Measurements from ENCODE around the gene HSPA12B.

DNA sequence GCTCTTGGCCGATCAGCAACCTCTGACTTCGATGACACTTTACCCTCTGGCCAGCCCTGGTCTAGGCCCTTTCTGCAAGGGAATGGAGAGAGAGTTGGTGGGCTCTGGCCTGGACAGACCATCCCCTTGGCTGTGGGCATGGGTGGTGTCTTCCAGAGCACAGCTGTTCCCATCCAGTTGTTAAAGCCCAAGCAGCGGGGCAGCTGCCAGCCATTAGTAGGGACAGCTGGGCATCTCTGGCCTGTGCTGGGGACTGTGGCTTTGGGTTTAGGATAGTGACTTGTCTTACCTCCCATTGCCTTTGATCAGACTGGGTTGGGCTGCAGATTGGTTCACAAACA lies 66.4 kb downstream of the HSPA12B start:
- TF ChIP-seq, protein P1, sequence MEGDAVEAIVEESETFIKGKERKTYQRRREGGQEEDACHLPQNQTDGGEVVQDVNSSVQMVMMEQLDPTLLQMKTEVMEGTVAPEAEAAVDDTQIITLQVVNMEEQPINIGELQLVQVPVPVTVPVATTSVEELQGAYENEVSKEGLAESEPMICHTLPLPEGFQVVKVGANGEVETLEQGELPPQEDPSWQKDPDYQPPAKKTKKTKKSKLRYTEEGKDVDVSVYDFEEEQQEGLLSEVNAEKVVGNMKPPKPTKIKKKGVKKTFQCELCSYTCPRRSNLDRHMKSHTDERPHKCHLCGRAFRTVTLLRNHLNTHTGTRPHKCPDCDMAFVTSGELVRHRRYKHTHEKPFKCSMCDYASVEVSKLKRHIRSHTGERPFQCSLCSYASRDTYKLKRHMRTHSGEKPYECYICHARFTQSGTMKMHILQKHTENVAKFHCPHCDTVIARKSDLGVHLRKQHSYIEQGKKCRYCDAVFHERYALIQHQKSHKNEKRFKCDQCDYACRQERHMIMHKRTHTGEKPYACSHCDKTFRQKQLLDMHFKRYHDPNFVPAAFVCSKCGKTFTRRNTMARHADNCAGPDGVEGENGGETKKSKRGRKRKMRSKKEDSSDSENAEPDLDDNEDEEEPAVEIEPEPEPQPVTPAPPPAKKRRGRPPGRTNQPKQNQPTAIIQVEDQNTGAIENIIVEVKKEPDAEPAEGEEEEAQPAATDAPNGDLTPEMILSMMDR (IDR thresholded peaks at IDR 0.05; ENCODE audit: poor library complexity, severe bottlenecking), result no peak
- TF ChIP-seq EZH2 (IDR thresholded peaks at IDR 0.05; ENCODE audit: borderline replicate concordance, insufficient read depth, low read length, poor library complexity, severe bottlenecking) (no peak), POLR2AphosphoS5 (IDR thresholded peaks at IDR 0.05) (no peak), TAF1 (IDR thresholded peaks at IDR 0.05; ENCODE audit: low read depth) (no peak), EP300 (conservative IDR thresholded peaks at IDR 0.05; ENCODE audit: poor library complexity, severe bottlenecking) (no peak), RAD21 (conservative IDR thresholded peaks at IDR 0.05) (no peak)
- TF ChIP-seq, protein P2, sequence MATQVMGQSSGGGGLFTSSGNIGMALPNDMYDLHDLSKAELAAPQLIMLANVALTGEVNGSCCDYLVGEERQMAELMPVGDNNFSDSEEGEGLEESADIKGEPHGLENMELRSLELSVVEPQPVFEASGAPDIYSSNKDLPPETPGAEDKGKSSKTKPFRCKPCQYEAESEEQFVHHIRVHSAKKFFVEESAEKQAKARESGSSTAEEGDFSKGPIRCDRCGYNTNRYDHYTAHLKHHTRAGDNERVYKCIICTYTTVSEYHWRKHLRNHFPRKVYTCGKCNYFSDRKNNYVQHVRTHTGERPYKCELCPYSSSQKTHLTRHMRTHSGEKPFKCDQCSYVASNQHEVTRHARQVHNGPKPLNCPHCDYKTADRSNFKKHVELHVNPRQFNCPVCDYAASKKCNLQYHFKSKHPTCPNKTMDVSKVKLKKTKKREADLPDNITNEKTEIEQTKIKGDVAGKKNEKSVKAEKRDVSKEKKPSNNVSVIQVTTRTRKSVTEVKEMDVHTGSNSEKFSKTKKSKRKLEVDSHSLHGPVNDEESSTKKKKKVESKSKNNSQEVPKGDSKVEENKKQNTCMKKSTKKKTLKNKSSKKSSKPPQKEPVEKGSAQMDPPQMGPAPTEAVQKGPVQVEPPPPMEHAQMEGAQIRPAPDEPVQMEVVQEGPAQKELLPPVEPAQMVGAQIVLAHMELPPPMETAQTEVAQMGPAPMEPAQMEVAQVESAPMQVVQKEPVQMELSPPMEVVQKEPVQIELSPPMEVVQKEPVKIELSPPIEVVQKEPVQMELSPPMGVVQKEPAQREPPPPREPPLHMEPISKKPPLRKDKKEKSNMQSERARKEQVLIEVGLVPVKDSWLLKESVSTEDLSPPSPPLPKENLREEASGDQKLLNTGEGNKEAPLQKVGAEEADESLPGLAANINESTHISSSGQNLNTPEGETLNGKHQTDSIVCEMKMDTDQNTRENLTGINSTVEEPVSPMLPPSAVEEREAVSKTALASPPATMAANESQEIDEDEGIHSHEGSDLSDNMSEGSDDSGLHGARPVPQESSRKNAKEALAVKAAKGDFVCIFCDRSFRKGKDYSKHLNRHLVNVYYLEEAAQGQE (IDR thresholded peaks at IDR 0.05; ENCODE audit: borderline replicate concordance), result no peak
